Hippocampal formation (tissue), 2 donors: Measurements from ENCODE around the gene WBP1L.
"Not testable (repeated sequence)": the region's sequence is repeated elsewhere in the genome, so short reads cannot be mapped to it uniquely, and the experiment has no call there.

Source experiments
- DNase-seq, 2 donors: peaks; one replicate each; lab custom pipeline; 2025; lab: John Stamatoyannopoulos, UW

WBP1L gene

GRCh38 chr10:102743588-102744373 is at the start of gene WBP1L:
Gene WBP1L (plus strand): TSS chr10:102743948. CDS start chr10:102744054, 106 bp downstream.
- peak; percentile 96 to 100 for DNase-seq

- not testable (repeated sequence) for DNase-seq
Observed at GRCh38 chr10:102695401-102695800, 48.3 kb upstream of the WBP1L start.

- DNase-seq: no peak
Observed at GRCh38 chr10:102696736-102697135, 47.0 kb upstream of the WBP1L start.

GRCh38 chr10:102698894-102699293 is 44.9 kb upstream of the WBP1L start:
- no peak for DNase-seq

GRCh38 chr10:102701272-102701671 is 42.5 kb upstream of the WBP1L start:
- no peak for DNase-seq

GRCh38 chr10:102701796-102702195 is 42.0 kb upstream of the WBP1L start:
- no peak for DNase-seq

- DNase-seq: no peak
Observed at GRCh38 chr10:102702742-102703141, 41.0 kb upstream of the WBP1L start.

GRCh38 chr10:102704915-102705314 is 38.8 kb upstream of the WBP1L start:
- no peak for DNase-seq

GRCh38 chr10:102705531-102705930 is 38.2 kb upstream of the WBP1L start:
- DNase-seq: no peak

- no peak for DNase-seq
Observed at GRCh38 chr10:102710609-102711008, 33.1 kb upstream of the WBP1L start.

GRCh38 chr10:102712089-102712488 is 31.7 kb upstream of the WBP1L start:
- DNase-seq: no peak

GRCh38 chr10:102712843-102713538 is 30.8 kb upstream of the WBP1L start:
- DNase-seq: no peak

- DNase-seq: no peak
Observed at GRCh38 chr10:102713539-102713813, 30.3 kb upstream of the WBP1L start.

GRCh38 chr10:102713814-102714620 is 29.7 kb upstream of the WBP1L start, which contains the start of gene ARL3:
Gene ARL3 (minus strand): TSS chr10:102714397. CDS start chr10:102714275, 122 bp downstream.
- DNase-seq: peak; percentile 97 to 98

GRCh38 chr10:102714621-102715455 is 28.9 kb upstream of the WBP1L start, which contains the start of gene SFXN2:
Gene SFXN2 (plus strand): TSS chr10:102714636. CDS start chr10:102726637, 12,001 bp downstream.
- no peak for DNase-seq

GRCh38 chr10:102715880-102716279 is 27.9 kb upstream of the WBP1L start:
- no peak for DNase-seq

GRCh38 chr10:102716900-102717565 is 26.7 kb upstream of the WBP1L start:
- not testable (repeated sequence) for DNase-seq

GRCh38 chr10:102718220-102718619 is 25.5 kb upstream of the WBP1L start:
- no peak for DNase-seq

- DNase-seq: no peak
Observed at GRCh38 chr10:102720337-102720736, 23.4 kb upstream of the WBP1L start.

- no peak for DNase-seq
Observed at GRCh38 chr10:102720775-102721301, 22.9 kb upstream of the WBP1L start.

- no peak for DNase-seq
Observed at GRCh38 chr10:102721954-102722353, 21.8 kb upstream of the WBP1L start.
